ENCODE results near the gene ANKRD63. TPM values are rescaled to one million over a fixed set of nuclear protein-coding genes. Genes with fewer than 3 reads are reported as not detected.

ANKRD63 gene
- total and polyA plus RNA-seq, 9 of the 15 experiments (the other 6 are each of a cell fraction or from before 2014, with no cell fraction given): 1.3 to 2.0 (median 1.8) TPM; not detected in 6

DNA sequence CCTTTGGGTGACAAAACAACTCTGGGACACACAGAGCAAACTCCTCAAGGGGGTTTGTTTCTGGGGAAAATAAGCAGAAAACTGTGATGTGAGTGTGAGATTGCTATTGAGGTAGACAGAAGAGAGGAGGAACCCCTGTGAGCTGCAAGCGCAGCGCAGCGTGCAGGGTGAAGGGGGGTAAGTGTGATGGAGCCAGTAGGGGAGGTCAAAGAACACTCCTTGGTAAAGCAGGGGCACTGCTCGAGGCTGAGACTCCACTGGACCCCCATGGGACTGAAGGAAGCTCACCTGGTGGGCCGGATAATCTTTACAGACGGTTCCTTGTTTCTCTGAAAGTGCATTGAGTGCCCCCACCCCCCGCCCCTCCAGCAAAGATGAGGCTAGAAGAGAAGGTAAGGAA lies 48.2 kb upstream of the ANKRD63 start:
- peak overlapping the region; percentile 67 for H3K4me2 ChIP-seq (ENCODE audit: insufficient read depth, low read length)
- 50% methylated on average over 7 of the region's 7 CpGs for WGBS (ENCODE audit: insufficient coverage, low coverage, missing lambda C conversion rate)
- in situ Hi-C loops (cut with MboI) (no loop called here), intact Hi-C loops (cut with micrococcal nuclease) (no loop called here)
- FAIRE-seq (no peak), DNase-seq (ENCODE audit: extremely low read depth in 1 of 4, low spot score in 3 of 4) (no peak), ATAC-seq (peak; percentile 14)
- peak overlapping the region in 1 of 2 experiments; percentile 34; a peak in 1 of 4 replicates for H3K9ac ChIP-seq (ENCODE audit: insufficient read depth in 1 of 2, low read depth in 2 of 2, low read length in 2 of 2)
- peak overlapping the region; percentile 64 for H2AFZ ChIP-seq (ENCODE audit: low read depth, low read length)
- no peaks in the 10 kb centered on the region for H3K9me3 ChIP-seq (replicated peaks; ENCODE audit: control insufficient read depth, insufficient read depth, low read depth, low read length)
- H3K36me3 ChIP-seq (ENCODE audit: control insufficient read depth, insufficient read depth, low read length): peaks cover 24% of the 10 kb centered on the region
- H3K27ac ChIP-seq (ENCODE audit: extremely low read depth, low read depth, low read length): peak overlapping the region; percentile 65
- H4K20me1 ChIP-seq (replicated peaks; ENCODE audit: control insufficient read depth, insufficient read depth, low read length): no peaks in the 10 kb centered on the region
- ChIA-PET POLR2A (interaction anchor here (0.6 to 5.1 kb wide), 4 partner anchors 10 to 433 kb away, joined by 3 to 30 read pairs (median 4); partner anchors contain the start of genes CCDC9B and DISP2), CTCF (ENCODE audit: low intra/inter-chr PET ratio) (no interaction called here)
- H3K4me1 ChIP-seq (replicated peaks in 1 of 2; ENCODE audit: control insufficient read depth in 2 of 2, insufficient read depth in 2 of 2, low read length in 2 of 2): peaks cover 50 to 70% of the 10 kb centered on the region in 2 experiments
- no peaks in the 10 kb centered on the region for H3K27me3 ChIP-seq (ENCODE audit: control insufficient read depth in 2 of 2, insufficient read depth in 2 of 2, low read length in 2 of 2)
- no peaks in the 10 kb centered on the region for H3K9me1 ChIP-seq (ENCODE audit: control insufficient read depth, insufficient read depth, low read length)
- H3K4me3 ChIP-seq: no peak overlapping the region
- TF ChIP-seq CHD1 (IDR thresholded peaks at IDR 0.05; ENCODE audit: low read length) (no peak), KAT7 (CRISPR knock-in tag; IDR thresholded peaks at IDR 0.05; ENCODE audit: borderline replicate concordance) (0 out of 2 replicates have a peak, but pooled peaks have one; percentile 12), VEZF1 (CRISPR knock-in tag; IDR thresholded peaks at IDR 0.05) (0 out of 2 replicates have a peak, but pooled peaks have one; percentile 4), LCOR (CRISPR knock-in tag; IDR thresholded peaks at IDR 0.05) (0 out of 2 replicates have a peak, but pooled peaks have one; percentile 2), ZNF584 (CRISPR knock-in tag; IDR thresholded peaks at IDR 0.05; ENCODE audit: low read depth) (0 out of 2 replicates have a peak, but pooled peaks have one; percentile 14), MAZ (CRISPR knock-in tag; conservative IDR thresholded peaks at IDR 0.05 in 1 of 2, IDR thresholded peaks at IDR 0.05 in 1 of 2) (0 out of 4 replicates have a peak, but pooled peaks of 1 of the 2 experiments have one; percentile 2)
- TF ChIP-seq, protein P1, sequence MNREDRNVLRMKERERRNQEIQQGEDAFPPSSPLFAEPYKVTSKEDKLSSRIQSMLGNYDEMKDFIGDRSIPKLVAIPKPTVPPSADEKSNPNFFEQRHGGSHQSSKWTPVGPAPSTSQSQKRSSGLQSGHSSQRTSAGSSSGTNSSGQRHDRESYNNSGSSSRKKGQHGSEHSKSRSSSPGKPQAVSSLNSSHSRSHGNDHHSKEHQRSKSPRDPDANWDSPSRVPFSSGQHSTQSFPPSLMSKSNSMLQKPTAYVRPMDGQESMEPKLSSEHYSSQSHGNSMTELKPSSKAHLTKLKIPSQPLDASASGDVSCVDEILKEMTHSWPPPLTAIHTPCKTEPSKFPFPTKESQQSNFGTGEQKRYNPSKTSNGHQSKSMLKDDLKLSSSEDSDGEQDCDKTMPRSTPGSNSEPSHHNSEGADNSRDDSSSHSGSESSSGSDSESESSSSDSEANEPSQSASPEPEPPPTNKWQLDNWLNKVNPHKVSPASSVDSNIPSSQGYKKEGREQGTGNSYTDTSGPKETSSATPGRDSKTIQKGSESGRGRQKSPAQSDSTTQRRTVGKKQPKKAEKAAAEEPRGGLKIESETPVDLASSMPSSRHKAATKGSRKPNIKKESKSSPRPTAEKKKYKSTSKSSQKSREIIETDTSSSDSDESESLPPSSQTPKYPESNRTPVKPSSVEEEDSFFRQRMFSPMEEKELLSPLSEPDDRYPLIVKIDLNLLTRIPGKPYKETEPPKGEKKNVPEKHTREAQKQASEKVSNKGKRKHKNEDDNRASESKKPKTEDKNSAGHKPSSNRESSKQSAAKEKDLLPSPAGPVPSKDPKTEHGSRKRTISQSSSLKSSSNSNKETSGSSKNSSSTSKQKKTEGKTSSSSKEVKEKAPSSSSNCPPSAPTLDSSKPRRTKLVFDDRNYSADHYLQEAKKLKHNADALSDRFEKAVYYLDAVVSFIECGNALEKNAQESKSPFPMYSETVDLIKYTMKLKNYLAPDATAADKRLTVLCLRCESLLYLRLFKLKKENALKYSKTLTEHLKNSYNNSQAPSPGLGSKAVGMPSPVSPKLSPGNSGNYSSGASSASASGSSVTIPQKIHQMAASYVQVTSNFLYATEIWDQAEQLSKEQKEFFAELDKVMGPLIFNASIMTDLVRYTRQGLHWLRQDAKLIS (CRISPR knock-in tag; IDR thresholded peaks at IDR 0.05): 0 out of 2 replicates have a peak, but pooled peaks have one; percentile 29
- TF ChIP-seq, protein P2, sequence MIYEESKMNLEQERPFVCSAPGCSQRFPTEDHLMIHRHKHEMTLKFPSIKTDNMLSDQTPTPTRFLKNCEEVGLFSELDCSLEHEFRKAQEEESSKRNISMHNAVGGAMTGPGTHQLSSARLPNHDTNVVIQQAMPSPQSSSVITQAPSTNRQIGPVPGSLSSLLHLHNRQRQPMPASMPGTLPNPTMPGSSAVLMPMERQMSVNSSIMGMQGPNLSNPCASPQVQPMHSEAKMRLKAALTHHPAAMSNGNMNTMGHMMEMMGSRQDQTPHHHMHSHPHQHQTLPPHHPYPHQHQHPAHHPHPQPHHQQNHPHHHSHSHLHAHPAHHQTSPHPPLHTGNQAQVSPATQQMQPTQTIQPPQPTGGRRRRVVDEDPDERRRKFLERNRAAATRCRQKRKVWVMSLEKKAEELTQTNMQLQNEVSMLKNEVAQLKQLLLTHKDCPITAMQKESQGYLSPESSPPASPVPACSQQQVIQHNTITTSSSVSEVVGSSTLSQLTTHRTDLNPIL (CRISPR knock-in tag; IDR thresholded peaks at IDR 0.05): no peak
- H3K79me2 ChIP-seq (ENCODE audit: control insufficient read depth, insufficient read depth, low read length): peaks cover under 1% of the 10 kb centered on the region; the same call in 2 of the 3 replicates
- no TSS peak for BruUV-seq (replicated peaks)

All from K562 (cell line).